GM21367 (cell line): ENCODE measurements around the gene NFKBIB.

ENCODE experiments used
- ATAC-seq: cut with Tn5 transposase; IDR thresholded peaks from one replicate; pipeline ENCODE4 v1.9.1; 2021; ENCODE audit not compliant: unreplicated experiment

NFKBIB gene

DNA sequence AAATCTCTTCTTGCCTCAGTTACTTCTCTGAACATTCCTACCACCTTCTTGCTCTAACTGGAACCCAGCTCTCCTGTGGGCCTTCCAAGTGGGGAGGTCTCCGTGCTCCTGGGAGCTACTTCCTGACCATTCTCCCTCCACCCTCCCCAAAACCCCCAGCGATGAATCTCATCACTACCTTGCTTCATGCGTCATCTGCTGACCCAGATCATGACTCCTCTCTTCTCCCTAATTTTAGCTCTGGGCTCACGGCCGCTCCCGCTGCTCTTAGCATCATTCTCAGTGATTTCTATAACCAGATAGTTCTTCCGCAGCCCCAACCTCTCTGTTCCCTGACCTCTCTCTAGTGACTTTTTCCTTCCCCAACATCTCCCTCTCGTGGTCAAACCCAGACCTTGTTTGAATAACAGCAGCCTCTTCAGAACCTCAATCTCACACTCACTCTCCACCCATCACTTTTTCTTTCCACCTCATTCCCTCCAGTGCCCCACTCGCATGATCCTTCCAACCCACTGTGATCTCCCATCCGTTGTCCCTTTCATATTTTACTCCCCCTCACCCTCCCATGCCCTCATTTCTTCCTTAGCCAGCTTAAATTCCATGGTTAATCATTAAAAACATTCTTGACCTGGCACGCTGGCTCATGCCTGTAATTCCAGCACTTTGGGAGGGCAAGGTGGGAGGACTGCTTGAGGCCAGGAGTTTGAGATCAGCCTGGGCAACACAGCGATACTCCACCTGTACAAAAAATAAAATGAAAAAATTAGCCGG lies 52.8 kb downstream of the NFKBIB start:
- ATAC-seq: no peak

DNA sequence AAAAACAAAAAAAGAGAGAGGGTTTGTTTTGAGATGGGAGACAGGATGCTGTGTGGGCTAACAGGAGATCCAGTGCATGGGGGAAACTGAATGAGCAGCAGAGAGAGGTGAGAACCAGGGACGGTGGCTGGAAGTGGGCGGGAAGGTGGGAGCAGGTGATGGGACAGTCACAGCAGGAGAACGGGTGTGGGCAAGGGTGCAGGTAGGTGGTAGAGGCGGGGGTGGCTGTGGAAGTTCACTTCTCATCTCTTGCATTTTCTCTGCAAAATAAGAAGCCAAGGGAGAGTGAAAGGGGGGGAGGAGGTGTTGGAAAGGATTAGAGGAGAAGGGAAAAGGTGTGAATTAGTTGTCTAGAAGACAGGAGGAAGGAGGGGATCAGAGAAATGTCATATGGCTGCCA lies 53.9 kb downstream of the NFKBIB start:
- no peak for ATAC-seq

GRCh38 chr19:38956264-38956663 lies 56.5 kb downstream of the NFKBIB start:
- no peak for ATAC-seq

DNA sequence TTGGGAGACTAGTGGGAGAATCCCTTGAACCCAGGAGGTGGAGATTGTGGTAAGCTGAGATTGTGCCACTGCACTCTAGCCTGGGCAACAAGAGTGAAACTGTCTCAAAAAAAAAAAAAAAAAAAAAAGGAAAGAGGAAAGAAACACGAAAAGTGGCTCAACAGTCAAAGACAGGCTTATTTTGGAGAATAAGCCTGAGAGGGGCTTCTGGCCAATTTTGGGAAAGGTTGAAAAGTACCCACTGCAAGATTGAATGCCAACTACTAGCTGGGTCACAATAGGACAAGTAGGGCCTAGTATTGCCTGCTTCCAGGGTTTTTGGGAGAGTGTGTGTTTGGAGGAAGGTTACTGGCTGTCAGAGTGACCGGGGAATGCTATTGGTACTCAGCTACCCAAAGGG lies 58.5 kb downstream of the NFKBIB start:
- ATAC-seq: no peak
